HG03097 (cell line): Measurements from ENCODE around the gene EPB41L4A.

ENCODE experiments used
- ATAC-seq: cut with Tn5 transposase; IDR thresholded peaks from one replicate; pipeline ENCODE4 v1.9.1; 2021; ENCODE audit not compliant: unreplicated experiment, low FRiP score

Gene EPB41L4A

DNA sequence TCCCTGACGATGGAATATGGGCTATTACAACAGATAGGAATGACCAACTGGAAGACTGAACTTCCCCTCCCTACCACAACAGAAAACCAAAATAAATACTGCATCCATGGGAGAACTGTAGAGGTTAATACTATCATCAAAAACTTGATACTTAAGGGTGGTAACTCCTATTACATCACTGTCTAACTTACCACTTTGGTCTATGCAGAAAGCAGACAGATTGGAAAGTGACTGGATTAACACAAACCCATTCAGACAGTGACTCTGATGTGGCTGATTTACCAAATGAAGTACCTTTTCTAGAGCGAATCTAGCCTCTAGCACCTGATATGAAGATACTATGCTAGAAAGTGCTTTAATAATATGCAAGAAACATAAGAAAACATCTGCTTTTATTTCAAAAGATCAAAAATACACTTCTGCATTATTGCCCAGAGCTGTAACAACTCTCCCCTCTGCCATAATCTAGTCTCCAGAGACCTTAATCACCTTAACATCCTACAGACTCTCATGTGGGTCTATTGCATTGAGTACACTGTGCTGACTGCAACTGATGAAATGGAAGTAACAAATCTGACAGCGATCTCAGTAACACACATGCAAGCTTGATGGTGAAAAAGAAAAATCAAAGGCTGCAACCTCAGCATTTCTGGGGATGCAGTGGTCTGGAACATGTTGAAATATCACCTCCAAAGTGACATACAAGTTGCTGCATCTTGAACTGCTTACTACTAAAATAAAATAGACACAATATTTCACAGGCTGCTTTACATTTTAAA is 62.7 kb downstream of the EPB41L4A start:
- ATAC-seq, result no peak

DNA sequence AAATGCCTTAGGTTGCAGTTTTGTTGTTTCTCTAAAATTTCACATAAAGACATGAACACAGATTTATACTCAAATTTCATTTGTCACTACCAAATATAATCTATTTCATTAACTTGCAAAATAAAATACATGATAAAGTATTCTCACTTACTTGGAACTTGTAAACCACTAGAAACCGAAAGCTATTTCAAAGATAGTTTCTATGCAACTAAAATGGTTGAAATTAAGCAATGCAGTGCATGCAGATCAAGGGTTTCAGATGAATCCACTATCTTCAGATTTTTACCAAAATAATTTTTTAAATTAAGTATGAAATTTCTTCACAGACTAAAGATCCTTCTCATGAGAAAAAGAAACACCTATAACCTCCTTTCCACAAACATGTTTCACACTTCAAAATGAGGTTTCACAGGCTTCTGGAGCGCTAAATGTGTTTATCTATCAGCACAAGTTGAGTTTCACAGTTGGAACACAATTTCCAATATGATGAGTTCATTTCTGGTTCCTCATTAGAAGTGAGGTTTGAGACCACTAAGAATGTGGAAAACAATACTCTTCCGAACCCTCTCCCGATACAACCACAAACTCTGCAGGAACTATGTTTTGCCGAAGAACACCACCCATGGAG is 63.9 kb downstream of the EPB41L4A start:
- ATAC-seq, result no peak

DNA sequence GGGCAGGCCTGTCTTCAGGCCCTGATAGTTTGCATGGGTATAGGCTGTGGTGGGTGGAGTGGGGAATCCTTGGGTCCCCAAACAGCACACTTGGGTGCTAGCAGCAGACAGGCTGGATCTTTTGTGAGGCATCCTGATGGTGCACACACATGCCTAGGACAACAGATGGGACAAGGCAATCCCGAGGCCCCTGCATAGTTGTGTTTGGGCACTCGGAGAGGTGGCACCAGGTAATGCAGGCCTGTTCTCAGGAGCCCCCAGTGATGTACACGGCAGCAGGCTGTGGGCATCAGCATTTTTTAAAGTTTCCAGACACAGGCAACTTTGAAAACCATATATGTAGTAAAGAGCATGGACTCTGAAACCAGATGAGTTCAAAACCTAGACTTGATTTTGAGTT is 65.4 kb downstream of the EPB41L4A start:
- no peak for ATAC-seq

- ATAC-seq, result no peak
Observed at GRCh38 chr5:112351225-112351624, 67.9 kb downstream of the EPB41L4A start.

- no peak for ATAC-seq
Observed at GRCh38 chr5:112350626-112351025, 68.5 kb downstream of the EPB41L4A start.

- ATAC-seq, result no peak
Observed at GRCh38 chr5:112349371-112349770, 69.7 kb downstream of the EPB41L4A start.

DNA sequence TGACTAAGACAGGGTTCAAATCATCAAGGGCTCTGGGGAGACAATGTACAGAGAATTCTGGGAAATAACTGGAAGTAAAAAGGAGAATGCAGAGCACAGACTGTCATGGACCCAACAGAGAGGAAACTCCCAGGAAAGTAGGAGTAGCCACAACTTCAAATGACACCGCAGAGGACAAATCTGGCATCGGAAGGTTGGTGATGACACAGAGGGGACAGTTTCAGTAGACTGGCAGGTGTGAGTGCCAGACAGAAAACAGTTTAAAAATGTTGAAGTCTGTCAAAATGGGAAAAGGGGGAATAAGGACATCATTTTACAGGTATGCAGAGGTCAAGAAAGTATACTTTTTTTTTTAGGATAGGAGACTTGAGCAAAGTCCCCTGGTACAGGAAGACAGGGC is 70.2 kb downstream of the EPB41L4A start:
- no peak for ATAC-seq

GRCh38 chr5:112348387-112348786 is 70.7 kb downstream of the EPB41L4A start:
- ATAC-seq, result no peak

DNA sequence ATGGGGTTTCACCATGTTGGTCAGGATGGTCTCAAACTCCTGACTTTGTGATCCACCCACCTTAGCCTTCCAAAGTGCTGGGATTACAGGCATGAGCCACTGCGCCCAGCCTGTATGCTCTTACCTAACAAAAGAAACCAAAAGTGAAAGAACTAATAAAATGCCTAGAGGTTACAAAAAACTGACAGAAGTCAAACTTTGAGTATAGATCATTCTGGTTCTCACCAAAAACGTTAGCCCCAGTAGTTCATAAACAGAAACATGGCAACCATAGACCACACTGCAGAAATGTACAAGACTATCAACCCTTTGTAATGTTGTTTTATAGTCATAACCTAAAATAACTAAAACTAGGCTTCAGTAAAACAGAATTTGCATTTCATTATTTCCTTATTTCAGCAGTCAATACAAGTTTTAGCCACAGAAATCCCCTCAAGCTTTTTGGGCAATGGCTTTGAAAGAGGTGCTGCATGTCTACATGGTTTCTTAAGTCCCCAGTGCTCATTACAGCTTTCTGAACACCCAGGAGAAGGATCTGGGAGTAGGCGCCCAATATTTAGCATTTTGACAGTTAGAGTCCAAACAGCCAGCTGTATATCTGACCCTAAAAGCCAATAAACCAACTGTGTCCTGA is 72.5 kb downstream of the EPB41L4A start:
- ATAC-seq, result no peak

DNA sequence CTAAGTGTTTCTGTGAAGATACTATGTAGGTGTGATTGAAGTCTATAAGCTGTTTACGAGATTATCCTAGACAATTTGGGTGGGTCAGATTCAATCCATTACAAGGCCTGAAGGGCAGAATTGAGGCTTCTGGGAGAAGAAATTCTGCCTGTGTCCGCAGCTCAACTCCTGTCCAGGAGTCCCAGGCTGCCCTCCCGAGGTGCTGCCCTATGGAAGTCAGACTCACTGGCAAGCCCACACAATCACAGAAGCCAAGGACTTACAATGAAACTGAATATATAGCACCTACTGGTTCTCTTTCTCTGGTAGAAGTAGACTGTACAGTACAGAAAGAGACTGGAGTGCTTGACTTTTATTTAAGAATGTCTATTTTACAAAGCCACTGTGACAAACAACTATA is 74.5 kb downstream of the EPB41L4A start:
- ATAC-seq, result no peak

GRCh38 chr5:112342389-112342788 is 76.7 kb downstream of the EPB41L4A start:
- ATAC-seq, result no peak

DNA sequence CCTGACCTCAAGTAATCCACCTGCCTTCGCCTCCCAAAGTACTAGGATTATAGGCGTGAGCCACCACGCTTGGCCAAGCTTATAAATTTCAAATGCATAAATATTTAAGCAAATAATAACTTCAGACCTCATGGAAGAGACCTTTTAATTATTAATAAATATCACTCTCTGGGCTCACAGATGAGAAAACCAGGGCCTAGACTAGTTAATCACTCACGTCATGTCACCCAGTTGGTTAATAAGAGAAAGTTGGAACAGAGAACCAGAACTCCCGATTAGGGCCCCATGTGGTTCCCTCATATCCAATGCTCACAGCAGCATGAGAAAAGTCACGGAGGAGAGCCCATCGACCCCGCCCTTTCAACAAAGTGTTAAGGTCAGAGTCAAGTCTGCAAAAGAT is 79.3 kb downstream of the EPB41L4A start:
- no peak for ATAC-seq

GRCh38 chr5:112338681-112339337 is 80.3 kb downstream of the EPB41L4A start:
- ATAC-seq, result no peak

DNA sequence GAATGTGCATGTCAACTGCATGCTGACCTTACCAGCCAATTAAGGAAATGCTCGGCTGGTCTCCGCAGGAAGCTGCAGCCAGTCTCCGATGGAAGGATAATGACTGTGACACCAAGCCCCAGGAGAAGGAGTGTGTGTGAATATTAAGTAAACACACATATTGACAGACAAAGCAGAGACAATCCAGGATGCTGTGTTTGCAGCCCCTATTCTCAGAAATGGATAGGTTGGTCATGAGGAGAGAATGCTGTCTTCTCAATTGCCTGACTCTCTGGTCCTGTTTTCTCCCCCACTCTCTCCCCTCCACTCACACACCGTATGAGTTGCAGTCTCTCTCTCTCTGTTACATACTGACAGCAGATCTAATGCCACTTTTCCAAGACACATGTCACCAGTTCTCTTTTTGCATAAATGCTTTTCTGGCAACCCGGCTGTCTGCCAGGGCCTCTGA is 85.7 kb downstream of the EPB41L4A start:
- ATAC-seq, result no peak

DNA sequence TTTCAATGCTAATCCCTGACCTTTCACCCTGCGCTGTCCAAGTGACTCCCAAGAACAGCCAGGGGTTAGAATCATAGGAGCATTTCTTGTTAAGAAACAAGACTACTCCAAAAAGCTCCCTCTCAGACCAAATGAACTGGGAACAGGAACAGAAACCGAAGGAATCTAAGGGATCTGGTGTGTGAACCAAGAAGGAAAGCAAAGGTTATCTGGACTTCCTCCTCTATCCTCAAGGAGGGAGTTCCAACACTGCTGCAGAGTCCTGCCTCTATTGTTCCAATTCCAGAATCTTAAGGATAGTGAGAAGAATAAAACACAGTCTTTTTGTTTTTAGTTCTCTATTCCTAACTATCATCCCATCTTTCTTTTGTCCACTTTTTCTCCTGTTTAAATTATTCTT is 87.2 kb downstream of the EPB41L4A start:
- no peak for ATAC-seq

DNA sequence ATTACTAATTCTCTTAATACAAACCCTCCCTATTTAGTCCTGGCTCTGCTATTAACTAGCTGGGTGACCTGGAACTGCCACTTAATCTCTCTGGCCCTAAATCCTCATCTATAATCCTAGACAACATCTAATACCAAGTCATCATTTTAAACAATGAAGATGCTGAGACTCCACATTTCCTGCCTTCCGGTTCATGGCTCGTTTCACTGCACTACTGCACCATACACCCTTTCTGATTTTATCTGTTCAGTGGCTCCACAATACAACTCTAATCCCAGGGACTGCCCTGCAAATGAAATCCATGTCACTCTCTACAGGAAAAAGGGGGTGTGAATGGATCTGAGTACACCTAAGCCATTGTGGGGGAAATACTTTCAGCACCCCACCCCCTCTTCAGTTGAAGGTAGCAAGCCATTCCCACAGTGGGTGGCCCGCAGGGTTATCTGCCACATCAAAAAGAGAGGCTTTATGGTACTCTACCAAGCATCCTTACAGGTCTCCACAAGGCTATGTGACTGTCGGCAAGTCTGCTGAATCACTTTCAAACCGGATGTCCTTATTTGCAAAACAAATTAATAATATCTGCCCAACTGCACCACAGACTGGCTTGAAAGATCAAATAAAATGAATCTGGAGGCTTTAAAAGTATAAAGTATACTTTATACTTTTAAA is 89.5 kb downstream of the EPB41L4A start:
- peak; percentile 75 for ATAC-seq

DNA sequence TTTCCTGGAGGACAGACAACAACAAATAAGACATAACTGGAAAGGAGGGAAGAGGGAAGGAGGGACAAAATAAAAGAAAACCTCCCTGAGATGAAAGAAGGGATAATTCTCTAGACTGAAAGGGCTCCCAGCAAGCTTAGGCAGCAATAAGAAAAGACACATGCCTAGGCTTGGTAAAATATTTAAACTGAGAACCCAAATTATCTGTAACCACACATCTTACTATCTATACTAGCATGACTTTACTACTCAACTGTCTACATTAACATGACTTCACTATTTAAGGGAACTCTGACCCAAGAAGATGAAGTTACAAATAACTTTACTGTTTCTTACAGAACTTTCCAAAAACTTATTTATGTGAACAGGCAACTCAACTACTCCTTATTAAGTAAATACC is 95.9 kb downstream of the EPB41L4A start:
- ATAC-seq, result no peak

DNA sequence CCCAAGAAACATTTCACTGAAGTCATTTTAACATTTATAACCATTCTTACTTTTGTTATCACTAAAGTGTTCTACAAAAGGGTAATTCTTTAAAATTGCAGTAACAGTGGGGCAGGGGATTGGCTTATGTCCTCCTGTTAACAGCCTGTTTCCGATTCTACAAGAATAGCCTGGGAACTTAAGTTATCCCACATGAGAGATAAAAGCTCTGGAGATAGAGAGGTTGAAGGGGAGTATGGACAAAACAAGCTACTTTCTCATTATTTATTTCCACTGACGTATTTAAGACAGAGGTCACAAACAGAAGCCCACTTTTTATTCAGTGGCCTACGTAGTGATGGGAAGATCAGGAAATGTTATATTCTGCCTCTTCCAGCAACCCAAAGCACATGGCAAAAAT is 98.7 kb downstream of the EPB41L4A start:
- no peak for ATAC-seq

- no peak for ATAC-seq
Observed at GRCh38 chr5:112318346-112318745, 100.7 kb downstream of the EPB41L4A start.

DNA sequence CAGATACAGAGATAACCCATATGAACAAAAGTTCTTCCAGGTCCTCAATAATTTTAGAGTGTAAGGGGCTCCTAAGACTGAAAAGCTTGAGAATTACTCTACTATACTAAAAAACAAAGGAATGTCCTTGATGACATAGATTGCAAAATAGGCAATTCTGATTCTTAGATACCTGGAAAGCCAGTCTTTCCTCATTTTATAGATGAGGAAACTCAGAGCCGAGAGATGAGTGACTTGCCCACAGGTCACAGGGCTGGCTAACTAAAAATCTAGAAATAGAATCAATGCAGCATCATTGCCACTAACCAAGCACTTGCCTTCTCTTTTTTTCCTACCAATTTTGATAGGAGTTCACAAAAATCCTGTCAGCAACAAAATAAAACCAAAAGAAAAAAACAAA is 101.2 kb downstream of the EPB41L4A start:
- no peak for ATAC-seq

- no peak for ATAC-seq
Observed at GRCh38 chr5:112316731-112317130, 102.3 kb downstream of the EPB41L4A start.
